K562 (cell line): ENCODE data around the gene HADHA. TPM values are rescaled to one million over a fixed set of nuclear protein-coding genes. Genes with fewer than 3 reads are reported as not detected.
A peak's percentile ranks its signal among the peaks of the same experiment; 100 is the strongest.

ENCODE experiments used
- ATF1 ChIP-seq, 2 experiments: fragments of 450-650 bp in 1 of 2; IDR thresholded peaks; 2 replicates each; pipeline ENCODE4 v1.6.1; 2016; ENCODE audit warnings: missing compliant biosample characterization in 1 of 2, missing genetic modification characterization in 1 of 2
- BMI1 ChIP-seq: fragments of 150-350 bp; IDR thresholded peaks from 2 replicates; pipeline ENCODE4 v1.6.1; 2014; ENCODE audit warnings: low read length
- BRF2 ChIP-seq: IDR thresholded peaks from 3 replicates; pipeline ENCODE4 v1.6.1; 2011; ENCODE audit warnings: borderline replicate concordance, mild to moderate bottlenecking; ENCODE audit not compliant: insufficient read length, insufficient read depth
- CHD1 ChIP-seq: fragments of 200-600 bp; sonication (generic); IDR thresholded peaks from one replicate; pipeline ENCODE4 v1.6.1; 2012; ENCODE audit warnings: mild to moderate bottlenecking, moderate library complexity, low read length, inconsistent platforms
- MBD1 ChIP-seq: fragments of 250-450 bp; sonication (Bioruptor Pico); IDR thresholded peaks from 2 replicates; pipeline ENCODE4 v1.8.0; 2022; ENCODE audit warnings: inconsistent platforms
- NCOA2 ChIP-seq, 2 experiments: fragments of 450-650 bp; IDR thresholded peaks; 2 replicates each; pipeline ENCODE4 v1.6.1; 2018; ENCODE audit warnings: mild to moderate bottlenecking in 2 of 2, moderate library complexity in 1 of 2; ENCODE audit not compliant: partially characterized antibody in 2 of 2
- NFATC3 ChIP-seq: fragments of 450-650 bp; IDR thresholded peaks from 2 replicates; pipeline ENCODE4 v1.6.1; 2017; ENCODE audit warnings: mild to moderate bottlenecking
- PRPF4 ChIP-seq: fragments of 200-400 bp; formaldehyde crosslinking; IDR thresholded peaks from one replicate; pipeline ENCODE4 v1.6.1; 2017; ENCODE audit warnings: low read length, low read depth, mild to moderate bottlenecking; ENCODE audit not compliant: insufficient read depth, poor library complexity, severe bottlenecking
- RNF219 ChIP-seq: fragments of 250-450 bp; sonication (Bioruptor Pico); IDR thresholded peaks from 2 replicates; pipeline ENCODE4 v1.5.0; 2022; ENCODE audit warnings: mild to moderate bottlenecking
- RREB1 ChIP-seq: fragments of 250-450 bp; sonication (Bioruptor Pico); IDR thresholded peaks from 2 replicates; pipeline ENCODE4 v1.4.0; 2020
- polyA plus RNA-seq, 8 experiments: library from polyadenylated mRNA; depleted of rRNA in 4 of 8; stranded (reverse) in 5 of 8; unstranded in 3 of 8; fragments of >200 nt; fragmentation: Nextera tagmentation in 2 of 8; fragmentation: Illumina TruSeq in 1 of 8; extraction: Ambion mirVana in 2 of 8; extraction: Trizol in 1 of 8; gene quantifications; 2 replicates each; pipeline versions ENCODE4 v1.2.1 to v1.2.3, GENCODE V29; 2011 to 2014; ENCODE audit warnings: inconsistent platforms in 1 of 8, missing spikeins in 1 of 8
- total RNA-seq, 7 experiments: library from RNA; depleted of rRNA in 6 of 7; stranded (reverse); fragments of >200 nt in 6 of 7; fragmentation: Illumina TruSeq in 2 of 7; extraction: Trizol in 2 of 7; gene quantifications; 2 replicates each; pipeline versions ENCODE4 v1.2.1 to v1.2.3, GENCODE V29; 2011 to 2021; ENCODE audit warnings: low replicate concordance in 1 of 7
- TF ChIP-seq, protein P1 (sequence below): IDR thresholded peaks from 3 replicates; pipeline ENCODE4 v1.6.1; 2011; ENCODE audit warnings: borderline replicate concordance, mild to moderate bottlenecking, moderate library complexity; ENCODE audit not compliant: insufficient read length; ENCODE audit errors: extremely low read depth

Gene HADHA
- total and polyA plus RNA-seq, 9 of the 15 experiments (the other 6 are each of a cell fraction or from before 2014, with no cell fraction given): 145 to 326 (median 202) TPM

GRCh38 chr2:26243470-26244308 is 743 bp downstream of the HADHA start (continued):
- TF ChIP-seq, protein P1, sequence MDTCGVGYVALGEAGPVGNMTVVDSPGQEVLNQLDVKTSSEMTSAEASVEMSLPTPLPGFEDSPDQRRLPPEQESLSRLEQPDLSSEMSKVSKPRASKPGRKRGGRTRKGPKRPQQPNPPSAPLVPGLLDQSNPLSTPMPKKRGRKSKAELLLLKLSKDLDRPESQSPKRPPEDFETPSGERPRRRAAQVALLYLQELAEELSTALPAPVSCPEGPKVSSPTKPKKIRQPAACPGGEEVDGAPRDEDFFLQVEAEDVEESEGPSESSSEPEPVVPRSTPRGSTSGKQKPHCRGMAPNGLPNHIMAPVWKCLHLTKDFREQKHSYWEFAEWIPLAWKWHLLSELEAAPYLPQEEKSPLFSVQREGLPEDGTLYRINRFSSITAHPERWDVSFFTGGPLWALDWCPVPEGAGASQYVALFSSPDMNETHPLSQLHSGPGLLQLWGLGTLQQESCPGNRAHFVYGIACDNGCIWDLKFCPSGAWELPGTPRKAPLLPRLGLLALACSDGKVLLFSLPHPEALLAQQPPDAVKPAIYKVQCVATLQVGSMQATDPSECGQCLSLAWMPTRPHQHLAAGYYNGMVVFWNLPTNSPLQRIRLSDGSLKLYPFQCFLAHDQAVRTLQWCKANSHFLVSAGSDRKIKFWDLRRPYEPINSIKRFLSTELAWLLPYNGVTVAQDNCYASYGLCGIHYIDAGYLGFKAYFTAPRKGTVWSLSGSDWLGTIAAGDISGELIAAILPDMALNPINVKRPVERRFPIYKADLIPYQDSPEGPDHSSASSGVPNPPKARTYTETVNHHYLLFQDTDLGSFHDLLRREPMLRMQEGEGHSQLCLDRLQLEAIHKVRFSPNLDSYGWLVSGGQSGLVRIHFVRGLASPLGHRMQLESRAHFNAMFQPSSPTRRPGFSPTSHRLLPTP: no peak
- no peak for TF ChIP-seq ATF1 (CRISPR knock-in tag; IDR thresholded peaks at IDR 0.05)
- no peak for TF ChIP-seq ATF1 (tag; IDR thresholded peaks at IDR 0.05)
- no peak for TF ChIP-seq MBD1 (CRISPR knock-in tag)
- TF ChIP-seq CHD1: peak; percentile 43
- TF ChIP-seq PRPF4: no peak
- TF ChIP-seq NCOA2 (IDR thresholded peaks at IDR 0.05; ENCODE audit: partially characterized antibody in 2 of 2): no peak
- TF ChIP-seq NFATC3: no peak
- TF ChIP-seq BRF2: no peak
- no peak for TF ChIP-seq RNF219 (CRISPR knock-in tag)
- TF ChIP-seq BMI1: no peak
- no peak for TF ChIP-seq RREB1 (CRISPR knock-in tag)
